ENCODE data around the gene SMIM41. TPM values are rescaled to one million over a fixed set of nuclear protein-coding genes. Genes with fewer than 3 reads are reported as not detected.

The SMIM41 gene
- total and polyA plus RNA-seq, 12 donors = 0.19 to 0.52 (median 0.27) TPM; not detected in 8

DNA sequence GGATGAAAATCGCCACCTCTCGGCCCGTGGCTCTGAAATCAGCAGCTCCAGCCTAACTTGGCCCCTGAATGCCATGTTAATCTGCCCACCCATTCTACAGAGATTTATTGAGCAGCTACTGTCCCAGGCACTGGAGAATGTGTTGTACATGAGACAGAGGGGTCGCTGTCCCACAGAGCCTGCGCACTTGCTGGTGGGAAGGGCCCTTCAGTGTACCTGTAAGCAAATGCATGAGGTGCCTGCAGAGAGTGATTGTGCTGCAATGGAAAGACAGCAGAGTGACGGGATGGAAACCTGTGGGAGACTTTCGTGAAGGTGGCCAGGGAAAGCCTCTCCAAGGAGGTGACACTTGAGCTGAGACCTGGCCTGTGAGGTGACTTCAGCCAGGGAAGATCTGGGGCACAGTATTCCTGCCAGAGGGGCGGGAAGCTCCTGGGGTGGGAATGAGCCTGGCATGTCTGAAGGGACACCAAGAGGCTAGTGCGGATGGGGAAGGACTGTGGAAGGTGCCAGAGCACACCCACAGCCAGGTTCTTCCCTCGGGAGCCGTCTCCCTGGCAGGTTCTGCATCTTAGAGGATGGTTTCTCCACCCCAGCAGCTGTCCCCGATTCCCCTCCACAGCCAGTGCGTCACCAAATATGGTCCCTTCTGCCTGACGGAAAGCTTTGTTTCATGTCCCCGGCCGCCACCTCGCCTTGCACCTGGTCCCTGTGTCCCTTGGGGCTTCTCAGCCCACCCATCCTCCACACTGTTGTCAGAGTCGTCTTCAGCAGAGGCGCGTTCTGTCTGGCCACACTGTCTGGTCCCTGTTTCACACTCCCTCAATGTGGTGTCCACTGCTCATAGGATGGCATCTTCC, 8.7 kb downstream of the SMIM41 start:
- no peak overlapping the region for H3K4me3 ChIP-seq
- H3K27ac ChIP-seq = no peak overlapping the region
- no peaks in the 10 kb centered on the region for H3K36me3 ChIP-seq
- peaks cover 2 to 4% (median 2%) of the 10 kb centered on the region in 9 donors for H3K4me1 ChIP-seq
- TF ChIP-seq, protein P1, sequence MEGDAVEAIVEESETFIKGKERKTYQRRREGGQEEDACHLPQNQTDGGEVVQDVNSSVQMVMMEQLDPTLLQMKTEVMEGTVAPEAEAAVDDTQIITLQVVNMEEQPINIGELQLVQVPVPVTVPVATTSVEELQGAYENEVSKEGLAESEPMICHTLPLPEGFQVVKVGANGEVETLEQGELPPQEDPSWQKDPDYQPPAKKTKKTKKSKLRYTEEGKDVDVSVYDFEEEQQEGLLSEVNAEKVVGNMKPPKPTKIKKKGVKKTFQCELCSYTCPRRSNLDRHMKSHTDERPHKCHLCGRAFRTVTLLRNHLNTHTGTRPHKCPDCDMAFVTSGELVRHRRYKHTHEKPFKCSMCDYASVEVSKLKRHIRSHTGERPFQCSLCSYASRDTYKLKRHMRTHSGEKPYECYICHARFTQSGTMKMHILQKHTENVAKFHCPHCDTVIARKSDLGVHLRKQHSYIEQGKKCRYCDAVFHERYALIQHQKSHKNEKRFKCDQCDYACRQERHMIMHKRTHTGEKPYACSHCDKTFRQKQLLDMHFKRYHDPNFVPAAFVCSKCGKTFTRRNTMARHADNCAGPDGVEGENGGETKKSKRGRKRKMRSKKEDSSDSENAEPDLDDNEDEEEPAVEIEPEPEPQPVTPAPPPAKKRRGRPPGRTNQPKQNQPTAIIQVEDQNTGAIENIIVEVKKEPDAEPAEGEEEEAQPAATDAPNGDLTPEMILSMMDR (IDR thresholded peaks at IDR 0.05) = no peak
- ATAC-seq (no peak), DNase-seq (no peak)
- intact Hi-C loops (cut with DNase I) = loop anchor here in 1 of 10 donors (5.0 kb wide), 1 partner anchor 86 kb away; no protein-coding TSS in a partner anchor
- WGBS, 2 donors = 79 to 85% methylated on average over 20 of the region's 20 CpGs
- no peaks in the 10 kb centered on the region for H3K9me3 ChIP-seq
- peaks cover 0 to 44% (median 27%) of the 10 kb centered on the region in 7 donors for H3K27me3 ChIP-seq

DNA sequence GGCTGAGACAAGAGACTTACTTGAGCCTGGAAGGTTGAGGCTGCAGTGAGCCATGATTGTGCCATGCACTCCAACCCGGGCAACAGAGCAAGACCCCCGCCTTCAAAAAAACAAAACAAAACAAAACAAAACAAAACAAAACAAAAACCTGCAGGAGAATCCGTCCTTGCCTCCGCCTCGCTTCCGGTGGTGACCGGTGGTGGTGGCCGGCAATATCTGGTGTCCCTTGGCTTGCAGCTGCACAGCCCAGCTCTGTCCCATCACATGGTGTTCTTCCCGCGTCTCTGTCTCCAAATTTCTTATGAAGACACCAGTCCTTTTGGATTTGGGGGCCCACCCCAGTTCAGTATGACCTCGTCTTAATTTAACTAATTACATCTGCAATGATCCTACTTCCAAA, 10.0 kb downstream of the SMIM41 start:
- TF ChIP-seq, protein P1 (IDR thresholded peaks at IDR 0.05) = no peak
- H3K4me1 ChIP-seq = no peaks in the 10 kb centered on the region
- H3K36me3 ChIP-seq = no peaks in the 10 kb centered on the region
- no peaks in the 10 kb centered on the region for H3K9me3 ChIP-seq
- WGBS, 2 donors = 79 to 94% methylated on average over 11 of the region's 11 CpGs
- intact Hi-C loops (cut with DNase I) = loop anchor here in 1 of 10 donors (5.0 kb wide), 1 partner anchor 87 kb away; no protein-coding TSS in a partner anchor
- no peak overlapping the region for H3K27ac ChIP-seq
- no peak overlapping the region for H3K4me3 ChIP-seq
- ATAC-seq (no peak), DNase-seq (no peak)
- H3K27me3 ChIP-seq = peaks cover 0 to 44% (median 27%) of the 10 kb centered on the region in 7 donors

DNA sequence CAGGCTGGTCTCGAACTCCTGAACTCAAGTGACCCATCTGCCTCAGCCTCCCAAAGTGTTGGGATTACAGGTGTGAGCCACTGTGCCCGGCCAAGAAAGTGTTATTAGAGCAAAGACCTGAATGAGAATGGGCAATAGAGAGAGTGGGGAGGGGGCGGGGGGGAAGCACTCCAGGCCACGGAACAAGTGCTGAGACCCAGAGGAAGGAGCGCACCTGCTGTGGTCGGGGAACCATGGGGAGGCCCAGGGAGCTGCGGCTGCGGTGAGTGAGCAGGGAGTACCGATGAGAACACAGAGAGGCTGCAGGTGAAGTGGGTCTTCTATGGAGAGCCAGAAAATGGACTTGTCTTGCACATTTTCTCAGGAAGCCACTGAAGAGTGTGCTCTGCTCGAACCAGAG, 10.8 kb downstream of the SMIM41 start:
- ATAC-seq (no peak), DNase-seq (no peak)
- Histone ChIP-seq H3K9me3 (no peaks in the 10 kb centered on the region), H3K36me3 (no peaks in the 10 kb centered on the region), H3K27me3 (peaks cover 0 to 44% (median 27%) of the 10 kb centered on the region in 7 donors), H3K4me1 (no peaks in the 10 kb centered on the region), H3K4me3 (no peak overlapping the region), H3K27ac (no peak overlapping the region)
- intact Hi-C loops (cut with DNase I) = no loop called here
- WGBS, 2 donors = 73 to 78% methylated on average over 10 of the region's 10 CpGs
- TF ChIP-seq, protein P1 (IDR thresholded peaks at IDR 0.05) = no peak

DNA sequence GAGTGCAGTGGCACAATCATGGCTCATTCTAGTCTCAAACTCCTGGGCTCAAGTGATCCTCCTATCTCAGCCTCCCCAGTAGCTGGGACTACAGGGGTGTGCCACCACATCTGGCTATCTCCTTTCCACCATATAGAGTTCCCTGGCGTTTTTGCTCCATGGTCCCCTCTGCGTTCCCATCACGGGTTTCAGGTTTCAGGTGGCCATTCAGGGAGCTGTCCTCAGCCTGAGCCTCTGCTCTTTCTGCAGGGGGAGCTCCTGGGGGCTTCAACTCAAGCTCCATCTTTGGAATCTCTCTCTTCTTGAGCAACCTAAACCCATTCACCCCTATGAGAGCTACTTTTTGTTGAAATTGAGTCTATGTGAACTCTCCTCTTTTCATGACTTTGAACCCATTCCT, 11.6 kb downstream of the SMIM41 start:
- TF ChIP-seq, protein P1 (IDR thresholded peaks at IDR 0.05) = no peak
- Histone ChIP-seq H3K36me3 (no peaks in the 10 kb centered on the region), H3K4me1 (no peaks in the 10 kb centered on the region), H3K4me3 (no peak overlapping the region), H3K9me3 (no peaks in the 10 kb centered on the region), H3K27ac (no peak overlapping the region), H3K27me3 (peaks cover 0 to 41% (median 27%) of the 10 kb centered on the region in 7 donors)
- WGBS, 2 donors = 18 to 24% methylated on average over 3 of the region's 3 CpGs
- intact Hi-C loops (cut with DNase I) = no loop called here
- DNase-seq = no peak
- no peak for ATAC-seq
